Islet precursor cell (in vitro differentiated cells): ENCODE measurements around the gene SRRM2.

Experiments used
- DNase-seq: peaks from one replicate; pipeline ENCODE4 v3.0.0-alpha.2; 2018

The SRRM2 gene

DNA sequence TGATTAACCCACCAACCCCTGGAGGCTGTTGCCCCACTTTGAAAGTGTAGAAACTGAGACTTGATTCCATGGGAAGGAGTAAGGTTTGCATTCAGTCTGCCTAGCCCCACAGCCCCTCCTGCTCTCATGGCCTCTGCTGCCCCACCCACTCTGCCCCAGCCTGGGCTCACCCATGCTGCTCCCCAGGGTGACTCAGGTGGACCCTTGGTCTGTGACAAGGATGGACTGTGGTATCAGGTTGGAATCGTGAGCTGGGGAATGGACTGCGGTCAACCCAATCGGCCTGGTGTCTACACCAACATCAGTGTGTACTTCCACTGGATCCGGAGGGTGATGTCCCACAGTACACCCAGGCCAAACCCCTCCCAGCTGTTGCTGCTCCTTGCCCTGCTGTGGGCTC is 52.3 kb downstream of the SRRM2 start:
- no peak for DNase-seq

GRCh38 chr16:2806286-2806685 is 53.8 kb downstream of the SRRM2 start:
- DNase-seq, result no peak

DNA sequence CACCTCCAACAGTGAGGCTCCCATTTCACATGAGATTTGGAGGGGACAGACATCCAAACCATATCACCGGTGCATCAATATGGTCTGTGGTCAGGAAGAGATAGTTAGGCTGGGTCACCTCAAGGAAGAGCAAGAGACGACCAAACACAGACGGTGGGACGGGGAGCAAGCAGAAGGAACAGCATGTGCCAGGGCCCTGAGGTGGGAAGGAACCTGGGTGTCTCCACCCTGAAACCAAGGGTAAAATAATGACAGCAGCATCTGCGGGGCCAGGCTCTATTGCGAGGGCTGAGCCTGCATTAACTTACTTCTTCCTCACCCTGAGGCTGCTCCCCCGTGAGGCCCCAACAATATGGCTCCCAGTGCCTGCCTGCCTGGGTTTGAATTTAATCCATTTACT is 55.7 kb downstream of the SRRM2 start:
- no peak for DNase-seq

GRCh38 chr16:2809149-2809760 is 56.8 kb downstream of the SRRM2 start:
- no peak for DNase-seq

DNA sequence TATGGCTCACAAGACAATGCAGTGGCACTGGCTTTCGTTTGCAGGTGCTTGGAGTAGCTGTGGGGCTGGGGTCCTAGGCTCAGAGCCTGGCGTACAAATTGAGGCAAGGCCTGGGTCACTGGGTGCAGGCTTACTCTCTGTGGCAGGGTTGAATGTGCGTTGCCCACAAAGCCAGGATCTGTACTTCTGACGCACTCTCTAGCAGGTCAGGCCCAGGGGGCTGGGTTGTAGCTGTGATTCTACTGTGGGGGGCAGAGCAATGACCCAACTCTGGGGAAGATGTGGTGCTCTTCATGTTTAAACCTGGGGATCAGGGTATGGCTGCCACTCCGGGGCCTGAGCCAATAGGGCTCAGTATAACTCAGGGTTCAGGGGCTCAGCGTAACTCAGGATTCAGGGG is 58.2 kb downstream of the SRRM2 start:
- DNase-seq, result peak; percentile 43

DNA sequence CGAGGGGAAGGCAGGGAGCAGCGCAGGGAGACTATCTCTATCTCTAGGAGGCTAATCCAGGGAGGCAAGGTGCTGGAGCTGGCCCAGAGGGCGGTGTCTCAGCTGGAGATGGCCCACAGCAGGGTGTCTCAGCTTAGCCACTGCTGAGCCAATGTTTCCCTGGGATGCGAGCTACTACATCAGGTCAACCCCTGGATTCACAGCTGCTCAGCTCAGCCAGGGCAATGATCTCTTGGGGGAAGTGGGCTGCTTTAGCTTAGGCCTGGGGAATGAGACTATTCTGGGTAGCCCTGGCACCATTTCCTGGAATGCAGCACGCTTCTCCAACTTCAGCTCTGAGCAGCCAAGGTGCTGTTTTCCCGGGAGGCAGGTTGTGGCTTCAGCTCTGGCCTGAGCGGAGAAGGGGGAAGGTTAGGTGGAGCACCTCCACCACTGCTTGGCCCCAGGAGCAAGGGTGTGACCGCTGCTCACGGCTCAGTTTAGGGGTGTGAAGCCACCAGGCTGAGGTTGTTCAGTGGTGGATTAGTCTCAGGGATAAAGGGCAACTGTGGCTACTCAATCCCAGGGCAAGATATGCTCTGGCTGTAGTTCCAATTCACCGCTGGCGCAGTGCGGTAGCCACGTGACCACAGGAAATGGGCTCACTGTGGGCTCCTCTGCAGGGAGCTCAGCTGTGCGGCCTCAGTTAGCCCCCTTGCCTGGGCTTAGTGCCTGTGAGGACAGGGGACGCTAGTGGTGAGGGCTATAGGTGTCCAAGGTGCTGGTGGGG is 59.4 kb downstream of the SRRM2 start:
- DNase-seq, result peak; percentile 51

GRCh38 chr16:2813771-2814221 is 61.4 kb downstream of the SRRM2 start:
- peak; percentile 40 for DNase-seq

DNA sequence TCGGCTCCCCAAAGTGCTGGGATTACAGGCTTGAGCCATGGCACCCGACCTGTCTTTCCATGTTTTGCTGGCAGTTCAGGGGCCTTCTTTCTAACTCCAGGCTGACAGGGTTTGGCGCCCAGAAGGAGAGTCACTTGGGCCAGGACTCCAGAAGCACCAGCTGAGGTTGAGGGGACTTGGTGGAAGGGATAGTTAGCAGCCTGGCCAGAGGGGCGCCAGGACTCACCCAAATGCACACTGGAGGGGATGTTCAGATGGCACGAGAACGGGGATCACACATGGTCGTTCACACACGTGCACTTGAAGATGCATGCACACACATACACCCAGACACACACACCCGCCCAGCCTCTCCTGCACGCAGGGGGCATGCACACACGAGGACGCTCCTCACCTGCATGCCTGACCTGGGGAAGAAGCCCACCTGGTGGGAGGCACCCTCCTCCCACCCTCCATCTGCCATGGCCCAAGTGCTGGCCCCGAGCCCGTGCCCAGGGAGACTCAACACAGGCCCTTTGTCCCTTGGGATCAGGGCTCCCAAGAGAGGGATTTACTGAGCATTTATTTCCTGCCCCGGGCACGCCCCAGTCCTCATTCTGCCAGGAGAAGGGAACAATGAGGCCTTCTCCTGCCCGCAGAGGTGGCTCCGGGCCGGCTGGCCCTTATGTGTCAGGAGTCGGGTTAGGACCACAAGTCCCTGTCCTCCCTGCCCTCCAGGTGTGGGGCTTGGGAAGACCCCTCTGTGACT is 62.3 kb downstream of the SRRM2 start:
- DNase-seq, result peak; percentile 42

GRCh38 chr16:2815299-2815771 is 62.9 kb downstream of the SRRM2 start:
- peak; percentile 60 for DNase-seq

DNA sequence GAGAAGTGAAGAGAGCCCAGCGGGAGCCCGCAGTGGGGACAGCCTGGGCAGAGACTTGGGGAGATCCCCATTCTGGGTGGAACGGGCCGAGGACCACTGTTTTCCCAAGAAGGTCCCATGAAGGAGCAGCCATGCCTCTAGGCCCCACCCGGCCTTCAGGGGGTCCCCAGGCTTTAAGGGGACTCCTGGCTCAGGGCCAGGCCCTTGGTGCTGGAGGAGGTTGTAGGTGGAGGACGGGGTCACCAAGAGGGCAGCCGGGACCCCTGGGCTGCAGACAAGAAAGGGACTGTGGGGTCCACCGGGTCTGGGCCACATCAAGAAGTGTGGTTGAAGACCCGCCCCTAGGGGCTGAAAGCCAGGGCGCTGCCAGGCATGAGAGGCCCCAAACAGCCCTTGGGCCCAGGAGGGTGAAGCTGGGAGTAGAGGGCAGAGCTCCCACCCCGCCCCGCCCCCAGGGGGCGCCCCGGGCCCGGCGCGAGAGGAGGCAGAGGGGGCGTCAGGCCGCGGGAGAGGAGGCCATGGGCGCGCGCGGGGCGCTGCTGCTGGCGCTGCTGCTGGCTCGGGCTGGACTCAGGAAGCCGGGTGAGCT is 64.4 kb downstream of the SRRM2 start, which contains the start of gene PRSS21:
Gene PRSS21 (plus strand): TSS at position 487 of the 589 bp plus-strand sequence. CDS start 32 bp downstream, at position 519.
- peak; percentile 45 for DNase-seq

DNA sequence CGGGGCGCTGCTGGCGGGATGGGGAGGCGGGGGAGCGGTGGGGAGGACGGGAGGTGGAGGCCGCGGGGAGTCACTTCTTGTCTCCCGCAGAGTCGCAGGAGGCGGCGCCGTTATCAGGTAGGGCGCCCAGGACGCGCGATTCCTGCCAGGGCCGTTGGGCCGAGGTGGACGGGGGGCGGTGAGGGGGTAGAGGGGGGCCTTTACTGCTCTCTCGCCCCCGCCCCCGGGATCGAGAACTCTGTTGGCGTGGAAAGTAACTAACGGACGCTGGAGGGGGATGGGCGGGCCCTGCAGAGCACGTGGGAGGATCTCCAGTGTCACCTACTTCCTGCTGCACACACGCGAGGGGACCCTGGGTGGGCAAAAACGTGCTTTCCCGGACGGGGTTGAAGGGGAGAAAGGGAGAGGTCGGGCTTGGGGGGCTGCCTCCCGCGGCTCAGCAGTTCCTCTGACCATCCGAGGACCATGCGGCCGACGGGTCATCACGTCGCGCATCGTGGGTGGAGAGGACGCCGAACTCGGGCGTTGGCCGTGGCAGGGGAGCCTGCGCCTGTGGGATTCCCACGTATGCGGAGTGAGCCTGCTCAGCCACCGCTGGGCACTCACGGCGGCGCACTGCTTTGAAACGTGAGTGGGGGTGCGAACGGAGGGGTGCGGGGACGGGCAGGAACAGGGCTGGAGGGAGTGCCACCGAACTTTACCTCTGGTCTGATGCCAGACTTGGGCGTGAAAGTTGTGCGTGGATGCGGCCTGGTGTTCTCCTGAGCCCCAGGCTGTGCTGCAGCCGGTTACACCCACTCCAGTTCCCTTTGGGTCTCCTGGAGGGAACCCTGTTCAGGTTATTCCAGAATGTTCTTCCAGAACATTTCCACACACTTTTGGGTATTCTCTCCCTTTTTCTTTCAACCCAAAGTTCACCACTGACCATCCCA is 65.2 kb downstream of the SRRM2 start:
- peak; percentile 43 for DNase-seq

DNA sequence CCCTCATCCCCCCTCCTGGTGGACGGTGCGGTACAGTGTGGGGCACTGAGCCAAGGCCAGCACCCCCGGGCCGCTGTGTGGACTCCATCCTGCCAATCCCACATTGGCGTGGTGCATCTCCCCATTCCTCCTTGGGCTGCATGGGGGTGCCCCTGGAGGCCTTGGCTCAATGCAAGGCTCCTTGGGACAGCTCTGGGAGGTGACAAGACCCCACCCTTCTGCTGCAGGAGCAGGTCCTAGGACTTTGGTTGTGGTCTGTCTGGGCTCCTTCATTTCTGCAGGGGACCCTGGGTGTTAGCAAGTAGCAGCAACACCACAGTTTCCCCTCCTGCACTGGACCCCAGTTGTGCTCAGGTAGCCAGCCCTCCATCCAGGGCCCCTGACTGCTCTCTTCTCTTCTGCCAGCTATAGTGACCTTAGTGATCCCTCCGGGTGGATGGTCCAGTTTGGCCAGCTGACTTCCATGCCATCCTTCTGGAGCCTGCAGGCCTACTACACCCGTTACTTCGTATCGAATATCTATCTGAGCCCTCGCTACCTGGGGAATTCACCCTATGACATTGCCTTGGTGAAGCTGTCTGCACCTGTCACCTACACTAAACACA is 65.9 kb downstream of the SRRM2 start:
- DNase-seq, result peak; percentile 37

- peak; percentile 32 for DNase-seq
Observed at GRCh38 chr16:2819179-2819938, 66.9 kb downstream of the SRRM2 start.

DNA sequence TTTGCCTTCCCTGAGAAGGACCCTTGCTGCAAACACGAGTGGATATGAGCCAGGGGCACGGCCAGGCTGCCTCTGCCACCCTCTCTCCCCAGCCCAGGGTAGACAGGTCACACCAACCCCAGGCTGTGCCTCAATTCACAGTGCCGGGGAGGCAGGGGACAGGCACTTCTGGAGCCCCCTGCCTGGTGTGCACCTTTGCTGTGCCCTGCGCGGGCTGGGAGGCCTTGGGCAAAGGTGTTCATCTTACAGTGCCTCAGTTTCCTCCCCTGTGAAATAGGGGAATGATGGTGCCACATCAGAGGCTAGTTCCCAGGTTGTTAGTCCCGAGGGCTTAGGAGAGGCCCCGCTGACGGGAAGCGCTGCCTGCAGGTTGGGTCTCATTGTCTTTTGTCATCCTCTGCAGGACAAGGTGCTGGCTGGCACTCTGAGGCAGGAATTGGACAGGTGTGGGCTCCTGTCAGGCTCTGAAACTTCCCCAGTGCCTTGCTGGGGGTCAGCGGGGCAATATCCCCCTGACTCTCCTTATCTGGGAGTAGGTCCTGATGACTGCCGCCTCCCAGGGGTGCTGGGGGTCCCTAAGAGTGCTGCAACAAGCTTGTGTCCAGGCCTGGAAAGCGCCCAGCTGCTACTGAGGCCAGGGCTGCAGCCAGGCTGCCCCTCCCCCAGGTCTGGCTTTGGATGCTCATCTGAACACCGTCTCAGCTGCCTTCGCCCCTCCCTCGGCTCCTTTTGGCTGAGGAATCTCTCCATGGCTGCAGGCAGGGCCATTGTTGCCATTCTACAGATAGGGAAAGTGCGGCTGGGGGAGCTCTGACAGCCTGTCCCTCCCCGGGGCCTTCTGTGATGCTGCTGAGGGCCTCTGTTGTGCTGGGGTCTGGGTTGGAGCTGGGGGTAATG is 67.7 kb downstream of the SRRM2 start:
- DNase-seq, result peak; percentile 59
